Measurements from ENCODE around the gene NUBP2. TPM values are rescaled to one million over a fixed set of nuclear protein-coding genes. Genes with fewer than 3 reads are reported as not detected.

NUBP2 gene
- total RNA-seq, 2 donors from 2014 or later: 61.1 to 61.5 TPM

DNA sequence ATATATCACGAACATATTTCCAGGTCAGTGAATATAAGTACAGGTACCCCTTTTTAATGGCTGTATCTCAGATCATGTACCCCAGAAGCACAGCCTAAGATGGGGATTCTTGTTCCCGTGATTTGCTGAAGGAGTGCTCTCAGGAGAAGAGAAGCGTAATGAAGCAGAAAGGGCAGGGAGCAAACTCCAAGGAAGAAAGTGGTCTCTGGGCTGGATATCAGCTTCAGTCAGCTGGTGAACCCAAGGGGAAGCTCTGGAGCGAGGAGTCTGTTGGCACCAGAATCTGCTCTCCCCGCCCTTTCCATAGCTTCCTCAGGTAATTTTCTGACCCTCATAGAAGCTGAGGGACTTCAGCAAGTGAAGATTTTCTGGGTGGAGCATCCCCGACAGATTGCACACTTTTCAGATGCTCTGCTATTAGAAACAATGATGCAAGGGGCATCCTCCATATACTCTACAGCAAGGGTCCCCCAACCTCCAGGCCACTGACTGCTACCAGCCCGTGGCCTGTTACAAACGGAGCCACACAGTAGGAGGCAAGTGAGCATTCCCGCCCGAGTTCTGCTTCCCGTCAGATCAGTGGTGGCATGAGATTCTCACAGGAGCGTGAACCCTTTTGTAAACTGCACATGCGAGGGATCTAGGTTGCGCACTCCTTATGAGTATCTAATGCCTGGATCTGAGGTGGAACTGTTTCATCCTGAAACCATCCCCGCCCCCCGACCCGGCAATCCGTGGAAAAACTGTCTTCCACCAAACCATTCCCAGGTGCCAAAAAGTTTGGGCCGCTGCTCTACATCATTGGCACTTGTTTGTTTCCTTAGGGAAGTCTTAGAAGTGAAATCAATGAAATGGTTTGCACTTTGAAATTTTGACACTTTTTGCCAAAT, 48.7 kb downstream of the NUBP2 start:
- H3K27ac Mint-ChIP-seq: no peak overlapping the region
- no peak overlapping the region for H3K27ac ChIP-seq (ENCODE audit: low read depth, low read length)
- H3K4me3 ChIP-seq (ENCODE audit: low read length): no peak overlapping the region
- TF ChIP-seq, protein P1, sequence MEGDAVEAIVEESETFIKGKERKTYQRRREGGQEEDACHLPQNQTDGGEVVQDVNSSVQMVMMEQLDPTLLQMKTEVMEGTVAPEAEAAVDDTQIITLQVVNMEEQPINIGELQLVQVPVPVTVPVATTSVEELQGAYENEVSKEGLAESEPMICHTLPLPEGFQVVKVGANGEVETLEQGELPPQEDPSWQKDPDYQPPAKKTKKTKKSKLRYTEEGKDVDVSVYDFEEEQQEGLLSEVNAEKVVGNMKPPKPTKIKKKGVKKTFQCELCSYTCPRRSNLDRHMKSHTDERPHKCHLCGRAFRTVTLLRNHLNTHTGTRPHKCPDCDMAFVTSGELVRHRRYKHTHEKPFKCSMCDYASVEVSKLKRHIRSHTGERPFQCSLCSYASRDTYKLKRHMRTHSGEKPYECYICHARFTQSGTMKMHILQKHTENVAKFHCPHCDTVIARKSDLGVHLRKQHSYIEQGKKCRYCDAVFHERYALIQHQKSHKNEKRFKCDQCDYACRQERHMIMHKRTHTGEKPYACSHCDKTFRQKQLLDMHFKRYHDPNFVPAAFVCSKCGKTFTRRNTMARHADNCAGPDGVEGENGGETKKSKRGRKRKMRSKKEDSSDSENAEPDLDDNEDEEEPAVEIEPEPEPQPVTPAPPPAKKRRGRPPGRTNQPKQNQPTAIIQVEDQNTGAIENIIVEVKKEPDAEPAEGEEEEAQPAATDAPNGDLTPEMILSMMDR (conservative IDR thresholded peaks at IDR 0.05): no peak
- 94% methylated on average over 14 to 19 of the region's 19 CpGs for WGBS, 2 experiments (ENCODE audit: insufficient coverage in 1 of 2, insufficient read length in 1 of 2)
- no peak overlapping the region for H3K4me3 Mint-ChIP-seq
- no peaks in the 10 kb centered on the region for H3K9me3 ChIP-seq (ENCODE audit: control insufficient read depth, low read length)
- no peaks in the 10 kb centered on the region for H3K4me1 ChIP-seq (ENCODE audit: control insufficient read depth, insufficient read depth, low read length)
- H3K9me3 Mint-ChIP-seq: no peaks in the 10 kb centered on the region
- H3K36me3 Mint-ChIP-seq (ENCODE audit: low read depth): peaks cover 6% of the 10 kb centered on the region
- no peaks in the 10 kb centered on the region for H3K27me3 ChIP-seq (ENCODE audit: control insufficient read depth, insufficient read depth, low read length, poor library complexity, severe bottlenecking)
- peaks cover 17% of the 10 kb centered on the region for H3K4me1 Mint-ChIP-seq
- no peak for DNase-seq
- H3K9ac ChIP-seq (ENCODE audit: extremely low read depth, low read length, poor library complexity, severe bottlenecking): no peak overlapping the region
- H3K27me3 Mint-ChIP-seq (ENCODE audit: insufficient read depth): peaks cover 1% of the 10 kb centered on the region
- H3K36me3 ChIP-seq (ENCODE audit: control insufficient read depth, insufficient read depth, low read length): peaks cover 5% of the 10 kb centered on the region

DNA sequence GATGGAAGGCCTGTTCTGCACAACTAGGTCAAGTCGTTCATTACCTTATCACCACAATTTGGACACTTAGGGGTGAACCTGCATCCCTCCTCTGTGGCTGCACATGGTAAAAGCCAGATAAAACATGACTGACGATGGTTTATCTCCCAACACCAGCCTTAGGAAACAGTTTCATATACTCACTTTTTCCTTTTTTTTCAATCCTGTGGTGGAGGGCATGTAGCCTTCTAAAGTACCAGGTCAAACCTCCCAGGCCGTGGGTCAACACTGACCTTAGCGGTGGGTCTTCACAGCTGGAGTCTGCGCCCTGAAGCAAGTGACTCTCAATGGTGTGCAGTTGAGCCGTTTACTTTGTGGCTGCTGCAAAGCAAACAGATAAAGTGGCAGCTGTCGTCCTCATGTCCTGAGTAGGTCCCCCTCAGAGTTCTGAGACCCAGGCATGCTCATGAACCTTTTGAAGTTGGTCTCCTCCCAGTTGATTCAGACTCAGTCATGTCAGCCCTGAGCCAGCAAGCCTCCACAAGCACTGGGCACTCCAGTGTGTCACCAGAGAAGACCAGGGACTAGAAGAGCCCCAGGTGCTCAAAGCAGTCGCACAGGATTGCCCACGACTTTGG, 50.2 kb downstream of the NUBP2 start:
- Histone ChIP-seq H3K4me3 (ENCODE audit: low read length) (no peak overlapping the region), H3K9me3 (ENCODE audit: control insufficient read depth, low read length) (no peaks in the 10 kb centered on the region), H3K27me3 (ENCODE audit: control insufficient read depth, insufficient read depth, low read length, poor library complexity, severe bottlenecking) (no peaks in the 10 kb centered on the region), H3K36me3 (ENCODE audit: control insufficient read depth, insufficient read depth, low read length) (peaks cover 5% of the 10 kb centered on the region), H3K9ac (ENCODE audit: extremely low read depth, low read length, poor library complexity, severe bottlenecking) (no peak overlapping the region), H3K4me1 (ENCODE audit: control insufficient read depth, insufficient read depth, low read length) (no peaks in the 10 kb centered on the region), H3K27ac (ENCODE audit: low read depth, low read length) (no peak overlapping the region)
- TF ChIP-seq, protein P1 (conservative IDR thresholded peaks at IDR 0.05): no peak
- H3K27ac Mint-ChIP-seq: no peak overlapping the region
- peaks cover 12% of the 10 kb centered on the region for H3K4me1 Mint-ChIP-seq
- H3K4me3 Mint-ChIP-seq: no peak overlapping the region
- H3K9me3 Mint-ChIP-seq: no peaks in the 10 kb centered on the region
- 82 to 83% methylated on average over 7 to 9 of the region's 9 CpGs for whole genome bisulfite sequencing, 2 experiments (ENCODE audit: insufficient coverage in 1 of 2, insufficient read length in 1 of 2)
- H3K27me3 Mint-ChIP-seq (ENCODE audit: insufficient read depth): peaks cover 7% of the 10 kb centered on the region
- peaks cover 6% of the 10 kb centered on the region for H3K36me3 Mint-ChIP-seq (ENCODE audit: low read depth)
- DNase-seq: no peak

DNA sequence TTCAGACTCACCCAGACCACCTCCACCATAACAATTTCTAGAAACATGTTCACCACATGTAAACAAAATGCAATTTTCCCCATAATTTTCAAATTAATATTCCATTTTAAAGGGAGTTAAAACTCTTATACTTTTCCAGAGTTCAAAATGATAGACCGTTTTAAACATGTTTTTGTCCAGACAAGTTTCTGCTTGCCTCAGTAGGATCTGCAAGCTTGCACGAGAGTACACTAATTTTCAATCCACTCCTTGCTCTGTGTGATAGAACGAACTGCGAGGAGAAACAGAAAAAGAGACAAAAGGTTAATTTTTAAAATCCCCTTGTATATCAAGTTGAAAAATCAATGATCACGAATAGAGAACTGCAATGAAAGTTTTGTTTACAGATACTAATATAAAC, 51.3 kb downstream of the NUBP2 start:
- Mint-ChIP-seq H3K4me1 (peaks cover 2% of the 10 kb centered on the region), H3K36me3 (ENCODE audit: low read depth) (peaks cover 6% of the 10 kb centered on the region), H3K4me3 (no peak overlapping the region), H3K9me3 (no peaks in the 10 kb centered on the region), H3K27ac (no peak overlapping the region), H3K27me3 (ENCODE audit: insufficient read depth) (peaks cover 7% of the 10 kb centered on the region)
- Histone ChIP-seq H3K27me3 (ENCODE audit: control insufficient read depth, insufficient read depth, low read length, poor library complexity, severe bottlenecking) (no peaks in the 10 kb centered on the region), H3K9me3 (ENCODE audit: control insufficient read depth, low read length) (no peaks in the 10 kb centered on the region), H3K9ac (ENCODE audit: extremely low read depth, low read length, poor library complexity, severe bottlenecking) (no peak overlapping the region), H3K27ac (ENCODE audit: low read depth, low read length) (no peak overlapping the region), H3K4me1 (ENCODE audit: control insufficient read depth, insufficient read depth, low read length) (no peaks in the 10 kb centered on the region), H3K4me3 (ENCODE audit: low read length) (no peak overlapping the region), H3K36me3 (ENCODE audit: control insufficient read depth, insufficient read depth, low read length) (peaks cover 5% of the 10 kb centered on the region)
- WGBS, 2 experiments (ENCODE audit: insufficient coverage in 1 of 2, insufficient read length in 1 of 2): 87 to 94% methylated on average over 4 to 5 of the region's 5 CpGs
- no peak for DNase-seq
- TF ChIP-seq, protein P1 (conservative IDR thresholded peaks at IDR 0.05): no peak

Small RNA genes within 50 kb of the gene (microRNA-seq; reads per million reads assigned to microRNA genes)
- gene MIR3177 (ENCODE audit: borderline microRNAs expressed): not detected

Other genes starting within 250 kb of the NUBP2 start
- gene TMEM204, start 249.3 kb upstream of the NUBP2 start, total RNA-seq: not detected
- gene IFT140, start 170.9 kb upstream of the NUBP2 start, total RNA-seq: 10 to 100 TPM; 43.0 to 58.9 TPM
- 10 to 100 TPM; 29.2 to 40.0 TPM for gene CRAMP1, start 170.6 kb upstream of the NUBP2 start, total RNA-seq
- gene JPT2, start 104.7 kb upstream of the NUBP2 start, total RNA-seq: 100 to 1,000 TPM; 161 to 168 TPM
- 10 to 100 TPM; 76.0 to 84.0 TPM for gene MAPK8IP3, start 76.8 kb upstream of the NUBP2 start, total RNA-seq
- gene NME3, start 11.4 kb upstream of the NUBP2 start, total RNA-seq: 10 to 100 TPM; 70.3 to 73.6 TPM
- 10 to 100 TPM; 34.3 to 64.3 TPM for gene EME2, start 10.2 kb upstream of the NUBP2 start, total RNA-seq
- gene MRPS34, start 9.8 kb upstream of the NUBP2 start, total RNA-seq: 100 to 1,000 TPM; 137 to 164 TPM
- gene SPSB3, start 389 bp upstream of the NUBP2 start, total RNA-seq: 10 to 100 TPM; 28.0 to 28.1 TPM
- gene IGFALS, start 10.7 kb downstream of the NUBP2 start, total RNA-seq: not detected
- gene HAGH, start 43.9 kb downstream of the NUBP2 start, total RNA-seq: 10 to 100 TPM; 47.8 to 52.9 TPM
- gene FAHD1, start 44.2 kb downstream of the NUBP2 start, total RNA-seq: 10 to 100 TPM; 16.6 to 16.9 TPM
- gene MEIOB, start 89.2 kb downstream of the NUBP2 start, total RNA-seq: not detected
- not detected for gene HS3ST6, start 135.5 kb downstream of the NUBP2 start, total RNA-seq
- 10 to 100 TPM; 20.6 to 23.5 TPM for gene MSRB1, start 160.2 kb downstream of the NUBP2 start, total RNA-seq
- gene RPL3L, start 171.7 kb downstream of the NUBP2 start, total RNA-seq: not detected
- 100 to 1,000 TPM; 167 to 192 TPM for gene NDUFB10, start 176.6 kb downstream of the NUBP2 start, total RNA-seq
- gene RPS2, start 181.9 kb downstream of the NUBP2 start, total RNA-seq: 1,000 to 10,000 TPM; 3,064 to 3,492 TPM
- under 1 TPM in 1 of 2 donors, not detected in 1; 0.44 TPM for gene RNF151, start 183.9 kb downstream of the NUBP2 start, total RNA-seq
- gene TBL3, start 189.1 kb downstream of the NUBP2 start, total RNA-seq: 10 to 100 TPM; 43.4 to 49.7 TPM
- under 1 TPM in 1 of 2 donors, not detected in 1; 0.42 TPM for gene NOXO1, start 198.5 kb downstream of the NUBP2 start, total RNA-seq
- gene GFER, start 201.2 kb downstream of the NUBP2 start, total RNA-seq: 10 to 100 TPM; 40.3 to 45.5 TPM
- gene SYNGR3, start 207.0 kb downstream of the NUBP2 start, total RNA-seq: 10 to 100 TPM in 1 of 2 donors, 1 to 10 TPM in 1; 7.0 to 11.2 TPM
- gene ZNF598, start 226.9 kb downstream of the NUBP2 start, total RNA-seq: 10 to 100 TPM; 45.6 to 49.5 TPM
- 1 to 10 TPM; 1.2 to 1.9 TPM for gene NPW, start 236.8 kb downstream of the NUBP2 start, total RNA-seq
- gene NHERF2, start 243.9 kb downstream of the NUBP2 start, total RNA-seq: 10 to 100 TPM; 20.1 to 25.5 TPM